Keratinocyte (primary cell): ENCODE results near the gene TOR1AIP2.

Experiments used
- EZH2 ChIP-seq: IDR thresholded peaks from one replicate; pipeline ENCODE4 v1.6.1; 2012; ENCODE audit warnings: inconsistent platforms, mild to moderate bottlenecking, low read length, moderate library complexity
- TF ChIP-seq, protein P1 (sequence below), 3 experiments: IDR thresholded peaks in 1 of 3; conservative IDR thresholded peaks in 1 of 3; optimal IDR thresholded peaks in 1 of 3; 2 replicates in 2 of 3; 3 replicates in 1 of 3; pipeline versions ENCODE3 to v1.5.1; 2011; ENCODE audit warnings: low read length in 3 of 3, mild to moderate bottlenecking in 3 of 3, moderate library complexity in 2 of 3, control low read depth in 1 of 3, inconsistent platforms in 1 of 3; ENCODE audit not compliant: insufficient read depth in 2 of 3; ENCODE audit errors: extremely low read depth in 1 of 3

DNA sequence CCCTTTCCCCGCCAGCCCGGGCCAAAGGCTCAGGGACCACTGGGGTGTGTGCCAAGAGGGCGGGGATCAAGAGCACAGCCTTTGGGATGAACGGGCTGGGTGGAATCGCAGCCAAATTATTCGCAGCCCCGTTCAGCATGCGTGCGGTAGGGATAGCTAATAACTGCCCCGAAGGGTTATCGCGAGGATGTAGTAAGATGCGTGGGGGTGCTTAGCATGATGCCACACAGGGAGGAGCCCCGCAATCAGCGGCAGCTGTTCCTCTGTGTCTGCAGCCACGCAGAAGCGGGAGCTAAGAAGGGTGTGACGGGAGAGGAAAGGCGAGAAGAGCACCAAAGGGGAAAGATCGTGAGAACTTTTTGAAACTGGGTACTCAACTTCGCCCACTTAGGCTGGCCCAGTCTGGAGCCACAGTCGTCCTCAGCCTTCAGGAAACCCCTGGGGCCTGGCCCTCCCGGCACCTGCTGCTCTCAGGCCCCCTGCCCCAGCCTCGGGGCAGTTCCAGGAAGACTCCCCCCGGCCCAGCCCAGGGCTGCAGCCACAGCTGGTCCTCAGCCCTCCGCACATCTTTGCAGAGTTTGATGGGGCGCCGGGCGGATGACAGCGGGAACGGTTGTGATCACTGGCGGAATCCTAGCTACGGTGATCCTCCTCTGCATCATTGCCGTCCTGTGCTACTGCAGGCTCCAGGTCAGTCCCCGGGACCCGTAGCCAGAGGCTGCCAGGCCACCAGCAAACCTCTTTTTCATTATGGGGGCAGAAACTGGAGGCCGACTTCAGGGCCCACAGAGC is 64.9 kb downstream of the TOR1AIP2 start:
- TF ChIP-seq, protein P1, sequence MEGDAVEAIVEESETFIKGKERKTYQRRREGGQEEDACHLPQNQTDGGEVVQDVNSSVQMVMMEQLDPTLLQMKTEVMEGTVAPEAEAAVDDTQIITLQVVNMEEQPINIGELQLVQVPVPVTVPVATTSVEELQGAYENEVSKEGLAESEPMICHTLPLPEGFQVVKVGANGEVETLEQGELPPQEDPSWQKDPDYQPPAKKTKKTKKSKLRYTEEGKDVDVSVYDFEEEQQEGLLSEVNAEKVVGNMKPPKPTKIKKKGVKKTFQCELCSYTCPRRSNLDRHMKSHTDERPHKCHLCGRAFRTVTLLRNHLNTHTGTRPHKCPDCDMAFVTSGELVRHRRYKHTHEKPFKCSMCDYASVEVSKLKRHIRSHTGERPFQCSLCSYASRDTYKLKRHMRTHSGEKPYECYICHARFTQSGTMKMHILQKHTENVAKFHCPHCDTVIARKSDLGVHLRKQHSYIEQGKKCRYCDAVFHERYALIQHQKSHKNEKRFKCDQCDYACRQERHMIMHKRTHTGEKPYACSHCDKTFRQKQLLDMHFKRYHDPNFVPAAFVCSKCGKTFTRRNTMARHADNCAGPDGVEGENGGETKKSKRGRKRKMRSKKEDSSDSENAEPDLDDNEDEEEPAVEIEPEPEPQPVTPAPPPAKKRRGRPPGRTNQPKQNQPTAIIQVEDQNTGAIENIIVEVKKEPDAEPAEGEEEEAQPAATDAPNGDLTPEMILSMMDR (optimal IDR thresholded peaks at IDR 0.05 in 1 of 3, IDR thresholded peaks at IDR 0.05 in 1 of 3, conservative IDR thresholded peaks at IDR 0.05 in 1 of 3; ENCODE audit: extremely low read depth in 1 of 3, insufficient read depth in 2 of 3, low read length in 3 of 3): no peak
- TF ChIP-seq EZH2: no peak
